Astrocyte (in vitro differentiated cells and primary cell): Measurements from ENCODE around the gene LMF1.

Source experiments
- CTCF ChIP-seq: IDR thresholded peaks from 2 replicates; pipeline ENCODE4 v1.5.1; 2011; ENCODE audit warnings: low read depth, mild to moderate bottlenecking, inconsistent platforms, low read length, moderate library complexity; ENCODE audit not compliant: insufficient read depth
- EZH2 ChIP-seq: IDR thresholded peaks from 2 replicates; pipeline ENCODE4 v1.6.1; 2012; ENCODE audit warnings: mild to moderate bottlenecking, low read length, inconsistent platforms; ENCODE audit not compliant: insufficient read depth

- TF ChIP-seq CTCF: no peak
- TF ChIP-seq EZH2: no peak
Measured at GRCh38 chr16:851871-852270, 118.9 kb downstream of the LMF1 start.
